Dermis lymphatic vessel endothelial cell (primary cell): ENCODE measurements around the gene MEIS3. TPM values are rescaled to one million over a fixed set of nuclear protein-coding genes. Genes with fewer than 3 reads are reported as not detected.

Experiments used
- total RNA-seq: library from RNA; depleted of rRNA; stranded (reverse); fragments of >200 nt; gene quantifications from 2 replicates; pipeline ENCODE4 v1.2.1, GENCODE V29; 2014

The MEIS3 gene
- total RNA-seq, result 0.09 and 0.33 TPM in 2 replicates

GRCh38 chr19:47419030-47419783 lies at the start of gene MEIS3:
TSS of gene MEIS3 (minus strand) at chr19:47419527. CDS start at chr19:47419081, 446 bp downstream.

Other genes starting within 250 kb of the MEIS3 start
- gene BBC3, start 188.3 kb downstream of the MEIS3 start, total RNA-seq, result 12.2 and 17.0 TPM in 2 replicates
- 3.7 and 3.8 TPM in 2 replicates for gene CCDC9, start 163.0 kb downstream of the MEIS3 start, total RNA-seq
- gene INAFM1, start 144.6 kb downstream of the MEIS3 start, total RNA-seq, result 0.69 and 1.1 TPM in 2 replicates
- gene C5AR1, start 109.7 kb downstream of the MEIS3 start, total RNA-seq, result not detected in 2 replicates
- under 0.01 and 0.11 TPM in 2 replicates for gene C5AR2, start 87.4 kb downstream of the MEIS3 start, total RNA-seq
- 3.0 and 6.2 TPM in 2 replicates for gene DHX34, start 70.2 kb downstream of the MEIS3 start, total RNA-seq
- not detected in 2 replicates for gene SLC8A2, start 52.4 kb upstream of the MEIS3 start, total RNA-seq
- gene KPTN, start 64.7 kb upstream of the MEIS3 start, total RNA-seq, result 2.7 and 3.4 TPM in 2 replicates
- gene NAPA, start 95.5 kb upstream of the MEIS3 start, total RNA-seq, result 59.6 and 70.2 TPM in 2 replicates
- 0.22 and 0.77 TPM in 2 replicates for gene ZNF541, start 153.6 kb upstream of the MEIS3 start, total RNA-seq
- 2.3 and 3.7 TPM in 2 replicates for gene BICRA, start 189.6 kb upstream of the MEIS3 start, total RNA-seq